ENCODE measurements around the gene IRAK2. TPM values are rescaled to one million over a fixed set of nuclear protein-coding genes. Genes with fewer than 3 reads are reported as not detected.

Gene IRAK2
- total RNA-seq, 1 experiment from 2014 or later: 2.2 TPM

Small RNAs within 50 kb of the gene (small RNA-seq; reads per million reads assigned to genes)
- gene RF02126: 0 reads per million in 2 experiments

Other genes starting within 250 kb of the IRAK2 start
- 18.7 and 24.4 TPM in 2 replicates for gene IL17RC, start 247.8 kb upstream of the IRAK2 start, total RNA-seq (2014; rRNA removed; shearing (Covaris generic))
- gene CRELD1, start 231.1 kb upstream of the IRAK2 start, total RNA-seq (2014; rRNA removed; shearing (Covaris generic)): 12.8 and 13.6 TPM in 2 replicates
- 0.45 and 0.72 TPM in 2 replicates for gene PRRT3, start 212.5 kb upstream of the IRAK2 start, total RNA-seq (2014; rRNA removed; shearing (Covaris generic))
- gene EMC3, start 178.1 kb upstream of the IRAK2 start, total RNA-seq (2014; rRNA removed; shearing (Covaris generic)): 63.7 and 71.2 TPM in 2 replicates
- 18.2 and 21.0 TPM in 2 replicates for gene FANCD2, start 138.5 kb upstream of the IRAK2 start, total RNA-seq (2014; rRNA removed; shearing (Covaris generic))
- gene FANCD2OS, start 56.7 kb upstream of the IRAK2 start, total RNA-seq (2014; rRNA removed; shearing (Covaris generic)): not detected in 2 replicates
- 75.0 and 86.3 TPM in 2 replicates for gene BRK1, start 49.2 kb upstream of the IRAK2 start, total RNA-seq (2014; rRNA removed; shearing (Covaris generic))
- gene VHL, start 23.1 kb upstream of the IRAK2 start, total RNA-seq (2014; rRNA removed; shearing (Covaris generic)): 42.4 and 52.4 TPM in 2 replicates
- gene TATDN2, start 83.5 kb downstream of the IRAK2 start, total RNA-seq (2014; rRNA removed; shearing (Covaris generic)): 7.2 and 10.1 TPM in 2 replicates
- gene GHRL, start 128.0 kb downstream of the IRAK2 start, total RNA-seq (2014; rRNA removed; shearing (Covaris generic)): not detected in 2 replicates
- 87.8 and 88.7 TPM in 2 replicates for gene SEC13, start 156.2 kb downstream of the IRAK2 start, total RNA-seq (2014; rRNA removed; shearing (Covaris generic))

Measured in NCI-H460 (cell line).